Activated B cell treated with CpG ODN at 0.5 μM for 24 hours (primary cell): ENCODE results near the gene MRPL12. TPM values are rescaled to one million over a fixed set of nuclear protein-coding genes. Genes with fewer than 3 reads are reported as not detected.

Experiments used
- ATAC-seq: fragments of 200-7000 bp; cut with Tn5 transposase; one replicate; pipeline ENCODE4 v1.10.0; 2021; ENCODE audit warnings: low read depth, mild to moderate bottlenecking, moderate library complexity
- CTCF ChIA-PET: fragments of 350-600 bp; sonication (Branson Sonifier 250); formaldehyde crosslinking; loops from one replicate; lab custom pipeline; 2021; ENCODE audit warnings: antibody characterized with exemption; lab: Charles Lee
- POLR2A ChIA-PET: fragments of 350-600 bp; sonication (Branson Sonifier 250); formaldehyde crosslinking; loops from one replicate; lab custom pipeline; 2021; ENCODE audit warnings: antibody characterized with exemption; lab: Charles Lee
- DNase-seq: peaks from one replicate; pipeline ENCODE4 v3.0.0; 2022
- H3K27ac Mint-ChIP-seq: one replicate; pipeline ENCODE4 v1.8.0; 2020; ENCODE audit warnings: mixed read lengths
- H3K27me3 Mint-ChIP-seq: one replicate; pipeline ENCODE4 v1.8.0; 2021; ENCODE audit warnings: mixed read lengths
- H3K36me3 Mint-ChIP-seq: one replicate; pipeline ENCODE4 v1.8.0; 2021; ENCODE audit warnings: low read depth, mixed read lengths
- H3K4me1 Mint-ChIP-seq: one replicate; pipeline ENCODE4 v1.8.0; 2021; ENCODE audit warnings: mixed read lengths
- H3K4me3 Mint-ChIP-seq: one replicate; pipeline ENCODE4 v1.8.0; 2020; ENCODE audit warnings: mild to moderate bottlenecking, mixed read lengths
- H3K9me3 Mint-ChIP-seq: one replicate; pipeline ENCODE4 v1.8.0; 2020; ENCODE audit warnings: mixed read lengths
- intact Hi-C: fragments of 100-400 bp; cut with micrococcal nuclease; formaldehyde crosslinking; loops from one replicate; pipeline ENCODE4 v1.15.1; 2024
- total RNA-seq: library from RNA; stranded (reverse); gene quantifications from 2 replicates; pipeline ENCODE4 v1.2.3, GENCODE V29; 2022
- TF ChIP-seq, protein P1 (sequence below): fragments of 200-600 bp; IDR thresholded peaks from one replicate; pipeline ENCODE4 v1.8.0; 2022; ENCODE audit warnings: antibody characterized with exemption, mild to moderate bottlenecking

Gene MRPL12
- total RNA-seq, 1 donor from 2014 or later: 68.8 TPM

DNA sequence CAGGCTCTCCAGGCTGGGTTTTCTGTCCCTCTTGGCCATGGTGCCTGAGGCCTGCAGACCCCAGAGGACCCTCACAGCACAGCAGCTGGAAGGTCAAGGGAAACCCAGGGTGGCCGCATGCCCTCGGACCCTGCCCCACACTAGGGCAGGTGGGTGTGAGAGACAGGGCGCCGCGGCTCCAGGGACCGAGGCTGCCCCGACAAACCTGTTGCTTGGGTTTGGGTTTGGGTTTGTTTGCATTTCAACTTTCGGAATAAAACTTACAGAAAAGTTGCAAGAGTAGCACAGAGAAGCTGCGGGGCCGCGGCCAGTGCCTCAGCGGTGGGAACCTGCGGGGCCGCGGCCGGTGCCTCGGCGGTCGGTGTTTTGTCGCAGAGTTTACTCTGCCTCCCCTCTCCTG, 11.6 kb upstream of the MRPL12 start:
- Mint-ChIP-seq H3K27me3 (no peaks in the 10 kb centered on the region), H3K4me3 (no peak overlapping the region), H3K27ac (no peak overlapping the region), H3K4me1 (peaks cover 2% of the 10 kb centered on the region), H3K9me3 (no peaks in the 10 kb centered on the region), H3K36me3 (peaks cover 63% of the 10 kb centered on the region)
- no peak for DNase-seq
- intact Hi-C loops: no loop called here
- TF ChIP-seq, protein P1, sequence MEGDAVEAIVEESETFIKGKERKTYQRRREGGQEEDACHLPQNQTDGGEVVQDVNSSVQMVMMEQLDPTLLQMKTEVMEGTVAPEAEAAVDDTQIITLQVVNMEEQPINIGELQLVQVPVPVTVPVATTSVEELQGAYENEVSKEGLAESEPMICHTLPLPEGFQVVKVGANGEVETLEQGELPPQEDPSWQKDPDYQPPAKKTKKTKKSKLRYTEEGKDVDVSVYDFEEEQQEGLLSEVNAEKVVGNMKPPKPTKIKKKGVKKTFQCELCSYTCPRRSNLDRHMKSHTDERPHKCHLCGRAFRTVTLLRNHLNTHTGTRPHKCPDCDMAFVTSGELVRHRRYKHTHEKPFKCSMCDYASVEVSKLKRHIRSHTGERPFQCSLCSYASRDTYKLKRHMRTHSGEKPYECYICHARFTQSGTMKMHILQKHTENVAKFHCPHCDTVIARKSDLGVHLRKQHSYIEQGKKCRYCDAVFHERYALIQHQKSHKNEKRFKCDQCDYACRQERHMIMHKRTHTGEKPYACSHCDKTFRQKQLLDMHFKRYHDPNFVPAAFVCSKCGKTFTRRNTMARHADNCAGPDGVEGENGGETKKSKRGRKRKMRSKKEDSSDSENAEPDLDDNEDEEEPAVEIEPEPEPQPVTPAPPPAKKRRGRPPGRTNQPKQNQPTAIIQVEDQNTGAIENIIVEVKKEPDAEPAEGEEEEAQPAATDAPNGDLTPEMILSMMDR: no peak
- ChIA-PET POLR2A (no interaction called here), CTCF (no interaction called here)
- ATAC-seq: no peak

- no peak overlapping the region for H3K27ac Mint-ChIP-seq
- no peak overlapping the region for H3K4me3 Mint-ChIP-seq
- DNase-seq (no peak), ATAC-seq (no peak)
- ChIA-PET POLR2A (interaction anchor here (0.5 kb wide), 1 partner anchor 30 kb away, joined by 3 read pairs; no protein-coding TSS in a partner anchor), CTCF (no interaction called here)
- H3K9me3 Mint-ChIP-seq: no peaks in the 10 kb centered on the region
- H3K4me1 Mint-ChIP-seq: no peaks in the 10 kb centered on the region
- TF ChIP-seq, protein P1: no peak
- intact Hi-C loops: no loop called here
- H3K27me3 Mint-ChIP-seq: no peaks in the 10 kb centered on the region
- H3K36me3 Mint-ChIP-seq: peaks cover 69% of the 10 kb centered on the region
These were observed 9.5 kb upstream of the MRPL12 start for GRCh38 chr17:81693509-81694210.

GRCh38 chr17:81694810-81695209, 8.4 kb upstream of the MRPL12 start:
- Mint-ChIP-seq H3K9me3 (no peaks in the 10 kb centered on the region), H3K36me3 (peaks cover 66% of the 10 kb centered on the region), H3K4me3 (no peak overlapping the region), H3K4me1 (no peaks in the 10 kb centered on the region), H3K27ac (no peak overlapping the region), H3K27me3 (no peaks in the 10 kb centered on the region)
- ATAC-seq (no peak), DNase-seq (no peak)
- ChIA-PET POLR2A (no interaction called here), CTCF (no interaction called here)
- TF ChIP-seq, protein P1: no peak
- intact Hi-C loops: no loop called here

DNA sequence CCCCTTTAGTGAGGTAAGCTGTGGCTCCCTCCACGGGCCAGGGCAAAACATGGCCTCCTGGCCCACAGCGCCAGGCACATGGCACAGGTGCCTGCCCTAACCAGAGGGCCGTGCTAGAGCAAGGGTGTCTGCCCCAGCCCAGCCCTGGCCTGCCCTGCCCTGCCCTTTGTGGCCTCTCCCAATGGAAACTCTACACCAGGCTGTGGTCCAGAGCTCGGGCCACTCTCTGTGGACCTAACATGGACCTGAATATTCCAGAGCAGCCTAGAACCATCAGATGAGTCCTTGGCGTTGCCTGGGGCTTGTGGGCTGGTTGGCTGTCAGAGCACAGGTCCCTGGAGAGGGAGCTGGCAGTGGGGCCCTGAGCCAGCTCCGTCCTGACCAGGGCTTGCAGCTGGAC, 8.0 kb upstream of the MRPL12 start:
- TF ChIP-seq, protein P1: no peak
- peaks cover 64% of the 10 kb centered on the region for H3K36me3 Mint-ChIP-seq
- DNase-seq (no peak), ATAC-seq (no peak)
- no peaks in the 10 kb centered on the region for H3K27me3 Mint-ChIP-seq
- POLR2A ChIA-PET: no interaction called here
- H3K4me1 Mint-ChIP-seq: no peaks in the 10 kb centered on the region
- CTCF ChIA-PET: no interaction called here
- no peak overlapping the region for H3K4me3 Mint-ChIP-seq
- no peak overlapping the region for H3K27ac Mint-ChIP-seq
- no peaks in the 10 kb centered on the region for H3K9me3 Mint-ChIP-seq
- intact Hi-C loops: no loop called here

GRCh38 chr17:81695801-81696200, 7.4 kb upstream of the MRPL12 start:
- Mint-ChIP-seq H3K36me3 (peaks cover 65% of the 10 kb centered on the region), H3K27me3 (no peaks in the 10 kb centered on the region), H3K4me1 (peaks cover 3% of the 10 kb centered on the region), H3K9me3 (no peaks in the 10 kb centered on the region), H3K27ac (no peak overlapping the region), H3K4me3 (no peak overlapping the region)
- CTCF ChIA-PET: no interaction called here
- intact Hi-C loops: no loop called here
- POLR2A ChIA-PET: interaction anchor here (1.1 kb wide), 1 partner anchor 12 kb away, joined by 6 read pairs; the partner anchor contains the start of genes ARL16 and HGS
- TF ChIP-seq, protein P1: no peak
- ATAC-seq (no peak), DNase-seq (no peak)
